Naive thymus-derived CD4-positive, alpha-beta T cell (primary cell): Measurements from ENCODE around the gene XYLB. TPM values are rescaled to one million over a fixed set of nuclear protein-coding genes. Genes with fewer than 3 reads are reported as not detected.
A peak's percentile ranks its signal among the peaks of the same experiment; 100 is the strongest.

Source experiments
- ATAC-seq: fragments of 150-1000 bp; cut with Tn5 transposase; 2 replicates; pipeline ENCODE4 v1.10.0; 2021; ENCODE audit warnings: mild to moderate bottlenecking, moderate library complexity
- CTCF ChIA-PET: fragments of 350-600 bp; sonication (Branson Sonifier 250); formaldehyde crosslinking; loops from one replicate; lab custom pipeline; 2021; ENCODE audit warnings: antibody characterized with exemption; lab: Charles Lee
- POLR2A ChIA-PET: fragments of 350-600 bp; sonication (Branson Sonifier 250); formaldehyde crosslinking; loops from one replicate; lab custom pipeline; 2021; ENCODE audit warnings: antibody characterized with exemption, inconsistent platforms; lab: Charles Lee
- DNase-seq, 9 donors: peaks; one replicate each; pipeline versions ENCODE4 v3.0.0 to v3.0.0-alpha.2; 2020 to 2022; ENCODE audit warnings: mixed read lengths in 1 of 9
- H3K27ac ChIP-seq: one replicate; pipeline ENCODE4 v1.7.0; 2013; ENCODE audit warnings: mild to moderate bottlenecking, low read depth, low read length, moderate library complexity
- H3K27me3 ChIP-seq, 2 donors: one replicate each; pipeline ENCODE4 v1.7.0; 2013; ENCODE audit warnings: low read length in 2 of 2, mild to moderate bottlenecking in 2 of 2, moderate library complexity in 2 of 2; ENCODE audit not compliant: control insufficient read depth in 2 of 2, insufficient read depth in 2 of 2
- H3K36me3 ChIP-seq, 3 experiments: 1 replicate in 2 of 3; 2 replicates in 1 of 3; pipeline ENCODE4 v1.7.0; 2013; ENCODE audit warnings: low read length in 3 of 3, mild to moderate bottlenecking in 3 of 3, moderate library complexity in 1 of 3; ENCODE audit not compliant: insufficient read depth in 3 of 3, control insufficient read depth in 2 of 3
- H3K4me1 ChIP-seq, 2 donors: one replicate each; pipeline ENCODE4 v1.7.0; 2013; ENCODE audit warnings: low read length in 2 of 2, mild to moderate bottlenecking in 2 of 2, moderate library complexity in 1 of 2; ENCODE audit not compliant: control insufficient read depth in 2 of 2, insufficient read depth in 2 of 2
- H3K4me3 ChIP-seq: 2 replicates; pipeline ENCODE4 v1.7.0; 2013; ENCODE audit warnings: mild to moderate bottlenecking, low read length
- H3K9me3 ChIP-seq, 3 experiments: 1 replicate in 2 of 3; 2 replicates in 1 of 3; pipeline ENCODE4 v1.7.0; 2013; ENCODE audit warnings: low read length in 3 of 3; ENCODE audit not compliant: control insufficient read depth in 2 of 3
- H3K27ac Mint-ChIP-seq, 9 donors: one replicate each; pipeline ENCODE4 v1.8.0; 2020 to 2022; ENCODE audit warnings: mixed read lengths in 9 of 9, mild to moderate bottlenecking in 8 of 9, moderate library complexity in 5 of 9, inconsistent platforms in 2 of 9
- H3K27me3 Mint-ChIP-seq, 5 donors: one replicate each; pipeline ENCODE4 v1.8.0; 2021 to 2022; ENCODE audit warnings: mixed read lengths in 5 of 5, mild to moderate bottlenecking in 1 of 5
- H3K36me3 Mint-ChIP-seq, 5 donors: one replicate each; pipeline ENCODE4 v1.8.0; 2020 to 2022; ENCODE audit warnings: mixed read lengths in 5 of 5, mild to moderate bottlenecking in 3 of 5, inconsistent platforms in 1 of 5
- H3K4me1 Mint-ChIP-seq, 7 donors: one replicate each; pipeline ENCODE4 v1.8.0; 2020 to 2022; ENCODE audit warnings: mixed read lengths in 7 of 7, mild to moderate bottlenecking in 3 of 7, inconsistent platforms in 1 of 7
- H3K4me3 Mint-ChIP-seq, 10 donors: one replicate each; pipeline ENCODE4 v1.8.0; 2020 to 2022; ENCODE audit warnings: mild to moderate bottlenecking in 10 of 10, mixed read lengths in 10 of 10, moderate library complexity in 6 of 10, inconsistent platforms in 2 of 10
- H3K9me3 Mint-ChIP-seq, 11 donors: one replicate each; pipeline ENCODE4 v1.8.0; 2020 to 2022; ENCODE audit warnings: mixed read lengths in 11 of 11, mild to moderate bottlenecking in 4 of 11, inconsistent platforms in 1 of 11, moderate library complexity in 1 of 11
- intact Hi-C, 2 donors: fragments of 100-400 bp; cut with micrococcal nuclease; formaldehyde crosslinking; loops; one replicate each; pipeline ENCODE4 v1.15.1; 2023
- polyA plus RNA-seq, 2 donors: library from polyadenylated mRNA; unstranded; fragments of 300-500 nt; fragmentation: Illumina TruSeq; gene quantifications; one replicate each; pipeline ENCODE4 v1.2.3, GENCODE V29; 2021
- total RNA-seq, 6 experiments: library from RNA in 5 of 6; stranded (reverse) in 5 of 6; gene quantifications; 1 replicate in 5 of 6; 2 replicates in 1 of 6; pipeline ENCODE4 v1.2.3 and lab custom pipeline; 2021 to 2026

XYLB gene
- total and polyA plus RNA-seq, 7 experiments from 2014 or later, result 0.37 to 6.7 (median 2.0) TPM

DNA sequence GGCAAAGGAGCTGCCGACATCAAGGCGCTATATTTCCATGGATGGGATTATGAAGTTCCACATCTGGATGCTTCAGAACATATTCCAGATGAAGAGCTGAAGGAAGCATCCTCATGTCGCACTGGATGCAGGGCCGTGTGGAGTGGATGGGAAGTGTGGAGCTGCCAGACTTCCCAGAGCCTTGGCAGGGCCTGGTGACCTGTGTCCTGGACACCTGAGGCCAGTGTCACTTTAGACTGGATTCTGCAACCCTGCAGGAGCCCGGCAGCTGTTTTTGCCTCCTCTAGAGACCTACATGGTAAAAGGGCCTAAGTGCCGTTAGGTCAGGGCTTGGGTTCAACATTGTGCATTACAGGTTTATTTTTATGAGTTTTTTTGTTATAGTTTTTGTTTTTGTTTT is 11.3 kb upstream of the XYLB start:
- POLR2A ChIA-PET, result no interaction called here
- H3K36me3 ChIP-seq, result no peaks in the 10 kb centered on the region
- Mint-ChIP-seq H3K4me1 (no peaks in the 10 kb centered on the region), H3K27me3 (peaks cover 0 to 20% (median 11%) of the 10 kb centered on the region in 5 donors), H3K9me3 (no peaks in the 10 kb centered on the region), H3K36me3 (no peaks in the 10 kb centered on the region), H3K27ac (no peak overlapping the region), H3K4me3 (no peak overlapping the region)
- intact Hi-C loops, result no loop called here
- H3K4me1 ChIP-seq, result no peaks in the 10 kb centered on the region
- no peaks in the 10 kb centered on the region for H3K27me3 ChIP-seq
- no peak overlapping the region for H3K4me3 ChIP-seq
- ATAC-seq, result no peak
- H3K9me3 ChIP-seq, result no peaks in the 10 kb centered on the region
- DNase-seq, result no peak
- CTCF ChIA-PET, result interaction anchor here (1.2 kb wide), 1 partner anchor 9 kb away, joined by 8 read pairs; no protein-coding TSS in a partner anchor
- H3K27ac ChIP-seq, result no peak overlapping the region

DNA sequence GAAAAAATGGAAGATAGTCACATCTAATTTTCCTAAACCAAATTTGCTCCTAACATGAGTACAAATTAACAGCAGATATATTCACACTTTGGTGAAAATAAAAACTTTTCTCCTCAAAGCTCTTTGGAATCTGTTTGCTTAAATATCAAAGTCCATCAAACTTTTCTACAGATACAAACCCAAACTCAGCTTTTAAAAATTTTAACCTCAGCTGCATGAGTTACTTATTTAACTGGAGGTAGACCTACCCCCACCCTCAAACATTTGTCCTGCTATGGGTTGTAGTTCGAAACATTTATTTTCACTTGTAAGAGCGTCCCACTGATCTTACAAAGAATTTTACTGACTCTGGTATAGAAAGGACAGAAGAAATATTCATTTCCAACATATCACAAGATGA is 8.9 kb upstream of the XYLB start:
- Histone ChIP-seq H3K4me3 (no peak overlapping the region), H3K9me3 (no peaks in the 10 kb centered on the region), H3K27me3 (no peaks in the 10 kb centered on the region), H3K4me1 (no peaks in the 10 kb centered on the region), H3K36me3 (no peaks in the 10 kb centered on the region), H3K27ac (no peak overlapping the region)
- Mint-ChIP-seq H3K4me3 (no peak overlapping the region), H3K4me1 (no peaks in the 10 kb centered on the region), H3K9me3 (no peaks in the 10 kb centered on the region), H3K27me3 (peaks cover 0 to 17% (median 11%) of the 10 kb centered on the region in 5 donors), H3K27ac (no peak overlapping the region), H3K36me3 (no peaks in the 10 kb centered on the region)
- intact Hi-C loops, result no loop called here
- no peak for ATAC-seq
- CTCF ChIA-PET, result no interaction called here
- POLR2A ChIA-PET, result interaction anchor here (0.8 kb wide), 1 partner anchor 341 kb away, joined by 3 read pairs; no protein-coding TSS in a partner anchor
- DNase-seq, result no peak

- Mint-ChIP-seq H3K4me1 (peaks cover 2 to 7% (median 5%) of the 10 kb centered on the region in 7 donors), H3K9me3 (no peaks in the 10 kb centered on the region), H3K27ac (no peak overlapping the region), H3K4me3 (no peak overlapping the region), H3K27me3 (peaks cover 0 to 11% (median 0%) of the 10 kb centered on the region in 5 donors), H3K36me3 (no peaks in the 10 kb centered on the region)
- no peaks in the 10 kb centered on the region for H3K9me3 ChIP-seq
- ChIA-PET POLR2A (interaction anchor here (0.7 kb wide), 1 partner anchor 92 kb away, joined by 3 read pairs; no protein-coding TSS in a partner anchor), CTCF (interaction anchor here (0.8 to 4.9 kb wide), 5 partner anchors 9 to 373 kb away, joined by 3 to 60 read pairs (median 5); no protein-coding TSS in a partner anchor)
- intact Hi-C loops, result loop anchor here in 1 of 2 donors (2.0 kb wide), 1 partner anchor 369 kb away; no protein-coding TSS in a partner anchor
- H3K27me3 ChIP-seq, result no peaks in the 10 kb centered on the region
- no peak for DNase-seq
- H3K4me3 ChIP-seq, result no peak overlapping the region
- no peaks in the 10 kb centered on the region for H3K36me3 ChIP-seq
- no peaks in the 10 kb centered on the region for H3K4me1 ChIP-seq
- ATAC-seq, result no peak
- no peak overlapping the region for H3K27ac ChIP-seq
These were observed 2.6 kb upstream of the XYLB start for GRCh38 chr3:38343797-38344594.

DNA sequence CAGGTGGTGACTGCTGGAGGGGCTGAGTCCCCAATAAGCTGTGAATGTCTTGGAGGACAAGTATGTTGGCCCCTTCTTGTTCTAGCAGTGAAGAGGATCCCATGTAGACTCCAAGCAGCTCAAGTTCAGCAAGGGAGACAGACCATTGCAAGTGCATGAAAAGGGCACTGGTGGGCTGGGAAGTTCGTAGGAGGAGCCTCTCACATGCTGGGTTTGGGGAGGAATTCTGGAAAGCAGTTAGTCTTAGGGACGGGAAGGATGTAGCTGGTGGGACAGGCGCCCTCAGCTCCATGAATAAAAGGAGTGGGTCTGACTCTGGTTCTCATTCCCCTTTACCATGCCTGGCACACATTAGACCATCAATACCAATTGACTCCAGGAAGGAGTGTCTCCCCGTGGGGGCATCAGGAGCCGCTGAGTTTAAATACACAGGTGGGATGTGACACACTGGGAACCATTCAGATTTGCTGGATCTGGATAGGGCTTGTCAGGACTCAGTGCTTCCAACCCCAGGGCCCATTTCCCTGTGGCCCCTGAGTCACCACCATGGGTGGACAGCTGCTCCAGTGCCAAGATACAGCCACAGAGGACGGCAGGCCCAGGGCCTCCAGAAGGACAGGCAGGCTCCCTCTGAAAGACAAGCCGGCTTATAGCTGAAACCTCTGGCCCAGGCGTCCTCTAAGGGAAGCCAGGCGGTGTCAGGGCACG is 552 bp upstream of the XYLB start:
- Mint-ChIP-seq H3K27me3 (peaks cover 0 to 4% (median 0%) of the 10 kb centered on the region in 5 donors), H3K4me1 (peaks cover 2 to 7% (median 5%) of the 10 kb centered on the region in 7 donors), H3K36me3 (no peaks in the 10 kb centered on the region), H3K27ac (peak overlapping the region in 3 of 9 donors; percentile 54 to 61 (median 54)), H3K4me3 (peak overlapping the region; percentile 71 to 91 (median 83)), H3K9me3 (no peaks in the 10 kb centered on the region)
- H3K4me3 ChIP-seq, result peak overlapping the region; percentile 62
- ChIA-PET CTCF (interaction anchor here (0.5 to 4.9 kb wide), 11 partner anchors 13 to 371 kb away, joined by 3 to 60 read pairs (median 4); no protein-coding TSS in a partner anchor), POLR2A (interaction anchor here (0.8 to 1.4 kb wide), 2 partner anchors 110 to 134 kb away, joined by 3 to 6 read pairs; no protein-coding TSS in a partner anchor)
- DNase-seq (no peak), ATAC-seq (no peak)
- no peaks in the 10 kb centered on the region for H3K36me3 ChIP-seq
- H3K9me3 ChIP-seq, result no peaks in the 10 kb centered on the region
- intact Hi-C loops, result loop anchor here (2.0 to 5.0 kb wide), 11 partner anchors 109 to 489 kb away; partner anchors contain the start of genes ACAA1 (in 2 of the 2), EXOG (in 1 of the 2) and MYD88 (in 1 of the 2)
- no peak overlapping the region for H3K27ac ChIP-seq
- H3K4me1 ChIP-seq, result no peaks in the 10 kb centered on the region
- no peaks in the 10 kb centered on the region for H3K27me3 ChIP-seq

- no peak for ATAC-seq
- POLR2A ChIA-PET, result no interaction called here
These were observed 1.0 kb downstream of the XYLB start for GRCh38 chr3:38347421-38348200.

More at GRCh38 chr3:38347421-38348200, 1.0 kb downstream of the XYLB start:
- intact Hi-C loops, result loop anchor here (2.0 to 5.0 kb wide), 11 partner anchors 107 to 490 kb away; partner anchors contain the start of genes ACAA1 (in 2 of the 2), EXOG (in 1 of the 2) and MYD88 (in 1 of the 2)
- H3K9me3 Mint-ChIP-seq, result no peaks in the 10 kb centered on the region
- Histone ChIP-seq H3K9me3 (no peaks in the 10 kb centered on the region), H3K4me3 (peak overlapping the region; percentile 62), H3K4me1 (no peaks in the 10 kb centered on the region), H3K27ac (no peak overlapping the region), H3K27me3 (no peaks in the 10 kb centered on the region), H3K36me3 (no peaks in the 10 kb centered on the region)
- H3K27me3 Mint-ChIP-seq, result peaks cover 0 to 4% (median 0%) of the 10 kb centered on the region in 5 donors
- CTCF ChIA-PET, result interaction anchor here (1.6 to 4.9 kb wide), 3 partner anchors 98 to 230 kb away, joined by 5 to 60 read pairs (median 6); no protein-coding TSS in a partner anchor
- peaks cover 0 to 5% (median 0%) of the 10 kb centered on the region in 5 donors for H3K36me3 Mint-ChIP-seq
- DNase-seq, result no peak
- peak overlapping the region in 1 of 9 donors; percentile 51 for H3K27ac Mint-ChIP-seq
- H3K4me1 Mint-ChIP-seq, result peaks cover 2 to 7% (median 5%) of the 10 kb centered on the region in 7 donors
- H3K4me3 Mint-ChIP-seq, result peak overlapping the region; percentile 48 to 83 (median 76)
